NK-92 (cell line): ENCODE measurements around the gene G6PC2.

Experiments
- DNase-seq: peaks from one replicate; lab custom pipeline; 2025; ENCODE audit not compliant: unreplicated experiment; lab: John Stamatoyannopoulos, UW

Gene G6PC2

GRCh38 chr2:168944065-168944464 lies 43.0 kb downstream of the G6PC2 start:
- no peak for DNase-seq

- DNase-seq: no peak
These were observed 44.4 kb downstream of the G6PC2 start for GRCh38 chr2:168945508-168945907.

GRCh38 chr2:168948621-168949212 lies 47.6 kb downstream of the G6PC2 start:
- no peak for DNase-seq

- DNase-seq: no peak
These were observed 48.2 kb downstream of the G6PC2 start for GRCh38 chr2:168949324-168949723.

GRCh38 chr2:168951871-168952270 lies 50.8 kb downstream of the G6PC2 start:
- DNase-seq: no peak

GRCh38 chr2:168952424-168952823 lies 51.3 kb downstream of the G6PC2 start:
- no peak for DNase-seq

GRCh38 chr2:168954256-168954655 lies 53.2 kb downstream of the G6PC2 start:
- DNase-seq: no peak

GRCh38 chr2:168955321-168955720 lies 54.2 kb downstream of the G6PC2 start:
- DNase-seq: no peak

- DNase-seq: no peak
These were observed 55.3 kb downstream of the G6PC2 start for GRCh38 chr2:168956392-168956791.
